Measurements from ENCODE around the gene NUB1.

The NUB1 gene

GRCh38 chr7:151349507-151349853 is 7.9 kb downstream of the NUB1 start:
- Mint-ChIP-seq H3K36me3 (ENCODE audit: low read depth) (peaks cover 50% of the 10 kb centered on the region), H3K4me1 (peaks cover 8% of the 10 kb centered on the region), H3K27ac (peak overlapping the region; percentile 49 to 75 (median 57)), H3K27me3 (ENCODE audit: low read depth) (no peaks in the 10 kb centered on the region), H3K4me3 (peak overlapping the region; percentile 31 to 74 (median 63)), H3K9me3 (no peaks in the 10 kb centered on the region)
- TF ChIP-seq CTCF (IDR thresholded peaks at IDR 0.05; ENCODE audit: unreplicated experiment in 3 of 3): no peak

GRCh38 chr7:151351027-151351426 is 9.4 kb downstream of the NUB1 start:
- H3K36me3 Mint-ChIP-seq (ENCODE audit: low read depth): peaks cover 57% of the 10 kb centered on the region
- H3K4me3 Mint-ChIP-seq: no peak overlapping the region
- H3K27me3 Mint-ChIP-seq (ENCODE audit: low read depth): no peaks in the 10 kb centered on the region
- TF ChIP-seq CTCF (IDR thresholded peaks at IDR 0.05; ENCODE audit: unreplicated experiment in 3 of 3): no peak
- no peak overlapping the region for H3K27ac Mint-ChIP-seq
- no peaks in the 10 kb centered on the region for H3K9me3 Mint-ChIP-seq
- H3K4me1 Mint-ChIP-seq: peaks cover 8% of the 10 kb centered on the region

GRCh38 chr7:151351967-151352366 is 10.4 kb downstream of the NUB1 start:
- no peak overlapping the region for H3K4me3 Mint-ChIP-seq
- peaks cover 8% of the 10 kb centered on the region for H3K4me1 Mint-ChIP-seq
- H3K27ac Mint-ChIP-seq: no peak overlapping the region
- TF ChIP-seq CTCF (IDR thresholded peaks at IDR 0.05; ENCODE audit: unreplicated experiment in 3 of 3): no peak
- no peaks in the 10 kb centered on the region for H3K9me3 Mint-ChIP-seq
- no peaks in the 10 kb centered on the region for H3K27me3 Mint-ChIP-seq (ENCODE audit: low read depth)
- peaks cover 56% of the 10 kb centered on the region for H3K36me3 Mint-ChIP-seq (ENCODE audit: low read depth)

GRCh38 chr7:151352512-151352911 is 10.9 kb downstream of the NUB1 start:
- Mint-ChIP-seq H3K27me3 (ENCODE audit: low read depth) (no peaks in the 10 kb centered on the region), H3K9me3 (no peaks in the 10 kb centered on the region), H3K27ac (no peak overlapping the region), H3K4me3 (no peak overlapping the region), H3K4me1 (peaks cover 8% of the 10 kb centered on the region), H3K36me3 (ENCODE audit: low read depth) (peaks cover 60% of the 10 kb centered on the region)
- TF ChIP-seq CTCF (IDR thresholded peaks at IDR 0.05; ENCODE audit: unreplicated experiment in 3 of 3): no peak

GRCh38 chr7:151361193-151361959 is 19.8 kb downstream of the NUB1 start:
- Mint-ChIP-seq H3K27ac (peak overlapping the region in 1 of 3 experiments; percentile 20), H3K4me1 (peaks cover 6% of the 10 kb centered on the region), H3K9me3 (peaks cover 6% of the 10 kb centered on the region), H3K4me3 (no peak overlapping the region), H3K27me3 (ENCODE audit: low read depth) (peaks cover 4% of the 10 kb centered on the region), H3K36me3 (ENCODE audit: low read depth) (peaks cover 67% of the 10 kb centered on the region)
- TF ChIP-seq CTCF (IDR thresholded peaks at IDR 0.05; ENCODE audit: unreplicated experiment in 3 of 3): no peak

GRCh38 chr7:151363182-151363581 is 21.6 kb downstream of the NUB1 start:
- peaks cover 4% of the 10 kb centered on the region for H3K27me3 Mint-ChIP-seq (ENCODE audit: low read depth)
- TF ChIP-seq CTCF (IDR thresholded peaks at IDR 0.05; ENCODE audit: unreplicated experiment in 3 of 3): no peak
- no peak overlapping the region for H3K27ac Mint-ChIP-seq
- peaks cover 56% of the 10 kb centered on the region for H3K36me3 Mint-ChIP-seq (ENCODE audit: low read depth)
- peaks cover 16% of the 10 kb centered on the region for H3K4me1 Mint-ChIP-seq
- H3K4me3 Mint-ChIP-seq: no peak overlapping the region
- peaks cover 6% of the 10 kb centered on the region for H3K9me3 Mint-ChIP-seq

Data from nephron (organoid).